Measurements from ENCODE around the gene DDX24. TPM values are rescaled to one million over a fixed set of nuclear protein-coding genes. Genes with fewer than 3 reads are reported as not detected.

DDX24 gene
- total RNA-seq, 4 donors from 2014 or later = 70.2 to 319 (median 87.7) TPM

DNA sequence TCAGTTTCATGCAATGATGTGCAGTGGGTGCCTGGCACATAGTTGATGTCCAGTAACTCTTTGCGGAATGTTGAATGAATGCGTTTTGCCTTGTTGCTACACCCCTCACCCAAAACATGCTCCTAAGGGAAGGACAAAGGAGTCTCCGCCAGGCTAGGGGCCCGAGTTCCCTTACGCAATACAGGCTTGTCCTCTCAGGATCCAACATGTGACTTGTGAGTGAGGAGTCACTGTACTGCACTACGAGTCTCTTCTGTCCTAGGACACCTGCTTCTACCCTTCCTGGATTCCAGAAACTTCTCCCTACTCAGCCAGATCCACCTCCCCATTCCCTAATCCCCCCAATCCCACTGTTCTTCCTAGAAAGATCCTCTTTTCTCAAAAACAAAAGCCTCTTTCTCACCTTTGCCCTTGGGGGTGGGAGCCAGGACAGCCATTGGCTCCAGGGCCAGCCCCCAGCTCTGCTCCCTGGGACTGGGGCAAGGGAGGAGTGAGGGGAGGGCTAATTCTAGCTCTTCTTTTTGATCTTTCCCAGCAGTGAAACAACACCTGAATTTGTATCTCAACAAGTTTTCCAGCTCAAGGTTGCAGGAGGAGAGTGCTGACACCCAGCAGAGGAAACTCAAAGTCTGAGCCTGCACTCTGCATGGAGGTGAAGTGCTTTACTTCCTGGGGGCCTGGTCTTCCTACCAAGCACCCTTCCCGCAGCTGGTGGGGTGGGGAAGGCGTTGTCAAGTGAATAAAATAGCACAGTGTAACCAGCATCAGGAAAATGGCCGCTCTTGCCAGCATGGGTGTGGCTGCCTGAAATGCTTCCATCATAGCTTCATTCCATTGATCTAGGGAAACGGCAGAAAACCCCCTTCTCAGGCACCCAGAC is 58.2 kb downstream of the DDX24 start:
- no peaks in the 10 kb centered on the region for H3K36me3 ChIP-seq
- no peak for TF ChIP-seq EP300 (IDR thresholded peaks at IDR 0.05; ENCODE audit: low read depth)
- no peak for TF ChIP-seq POLR2A (IDR thresholded peaks at IDR 0.05)
- TF ChIP-seq POLR2AphosphoS5 (IDR thresholded peaks at IDR 0.05) = no peak
- TF ChIP-seq CTCF (IDR thresholded peaks at IDR 0.05) = no peak
- no peak overlapping the region for H3K4me3 ChIP-seq
- DNase-seq = no peak
- no peak overlapping the region for H3K27ac ChIP-seq
- 67 to 88% methylated on average over 6 to 10 of the region's 10 CpGs for WGBS, 2 donors (ENCODE audit: low coverage in 1 of 2)
- no peaks in the 10 kb centered on the region for H3K9me3 ChIP-seq
- H3K4me1 ChIP-seq = peaks cover 0 to 18% (median 8%) of the 10 kb centered on the region in 4 donors
- in situ Hi-C loops (cut with MboI; ENCODE audit: low pct_ligation_motif_present in 1 of 4, low pct_unique_long_range_greater_than_20kb in 1 of 4, low sequenced_read_pairs in 3 of 4) (no loop called here), intact Hi-C loops (cut with DNase I; ENCODE audit: low total_unique reads) (no loop called here)
- H3K27me3 ChIP-seq = no peaks in the 10 kb centered on the region

DNA sequence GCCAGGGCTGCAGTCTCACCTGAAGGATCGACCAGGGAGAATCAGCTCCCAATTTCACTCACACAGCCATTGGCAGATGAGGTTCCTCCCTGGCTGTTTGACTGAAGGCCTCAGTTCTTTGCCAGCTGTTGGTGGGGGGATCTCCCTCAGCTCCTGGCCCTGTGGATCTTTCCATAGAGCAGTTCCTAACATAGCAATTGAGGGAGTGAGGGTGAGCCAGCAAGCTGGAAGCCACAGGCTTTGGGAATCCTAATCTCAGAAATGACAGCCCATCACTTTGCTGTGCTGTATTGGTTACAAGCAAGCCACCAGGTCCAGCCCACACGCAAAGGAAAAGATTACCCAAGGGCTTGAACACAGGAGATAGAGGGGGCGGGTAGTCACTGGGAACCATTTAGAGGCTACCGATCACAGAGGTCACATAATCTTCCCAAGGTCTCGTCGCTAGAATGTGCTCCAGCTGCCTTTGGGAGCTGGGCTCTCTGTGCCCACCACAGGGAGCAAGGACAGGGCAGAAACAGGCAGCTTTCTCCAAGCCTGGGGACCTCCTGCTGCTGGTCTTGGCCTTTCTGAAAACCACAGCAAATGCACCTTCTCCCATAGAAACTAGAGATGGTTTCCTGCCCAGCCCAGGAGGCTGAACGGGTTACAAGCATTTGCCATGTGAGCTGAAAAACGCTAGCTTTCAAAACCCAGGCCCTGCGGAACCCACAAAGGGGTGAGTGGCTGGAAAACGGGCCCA is 59.4 kb downstream of the DDX24 start:
- no peak overlapping the region for H3K27ac ChIP-seq
- in situ Hi-C loops (cut with MboI; ENCODE audit: low pct_ligation_motif_present in 1 of 4, low pct_unique_long_range_greater_than_20kb in 1 of 4, low sequenced_read_pairs in 3 of 4) = no loop called here
- DNase-seq = peak; percentile 34
- no peaks in the 10 kb centered on the region for H3K36me3 ChIP-seq
- peaks cover 0 to 6% (median under 1%) of the 10 kb centered on the region in 4 donors for H3K4me1 ChIP-seq
- no peak for TF ChIP-seq POLR2AphosphoS5 (IDR thresholded peaks at IDR 0.05)
- TF ChIP-seq CTCF (IDR thresholded peaks at IDR 0.05) = no peak
- no peak for TF ChIP-seq EP300 (IDR thresholded peaks at IDR 0.05; ENCODE audit: low read depth)
- TF ChIP-seq POLR2A (IDR thresholded peaks at IDR 0.05) = no peak
- no peak overlapping the region for H3K4me3 ChIP-seq
- no peaks in the 10 kb centered on the region for H3K9me3 ChIP-seq
- H3K27me3 ChIP-seq = no peaks in the 10 kb centered on the region
- WGBS, 2 donors (ENCODE audit: low coverage in 1 of 2) = 69 to 77% methylated on average over 4 to 10 of the region's 10 CpGs
- intact Hi-C loops (cut with DNase I; ENCODE audit: low total_unique reads) = no loop called here

- Histone ChIP-seq H3K27ac (no peak overlapping the region), H3K9me3 (no peaks in the 10 kb centered on the region), H3K36me3 (no peaks in the 10 kb centered on the region), H3K27me3 (no peaks in the 10 kb centered on the region), H3K4me1 (peaks cover 0 to 2% (median 0%) of the 10 kb centered on the region in 4 donors), H3K4me3 (no peak overlapping the region)
- WGBS, 2 donors (ENCODE audit: low coverage in 1 of 2) = 60 to 81% methylated on average over 2 of the region's 2 CpGs
- intact Hi-C loops (cut with DNase I; ENCODE audit: low total_unique reads) (no loop called here), in situ Hi-C loops (cut with MboI; ENCODE audit: low pct_ligation_motif_present in 1 of 4, low pct_unique_long_range_greater_than_20kb in 1 of 4, low sequenced_read_pairs in 3 of 4) (no loop called here)
- TF ChIP-seq CTCF (IDR thresholded peaks at IDR 0.05) (no peak), POLR2AphosphoS5 (IDR thresholded peaks at IDR 0.05) (no peak), POLR2A (IDR thresholded peaks at IDR 0.05) (no peak), EP300 (IDR thresholded peaks at IDR 0.05; ENCODE audit: low read depth) (no peak)
- no peak for DNase-seq
Measured at GRCh38 chr14:94021001-94021400, 60.0 kb downstream of the DDX24 start.

GRCh38 chr14:94020267-94020666 is 60.7 kb downstream of the DDX24 start:
- 88% methylated on average over 4 of the region's 4 CpGs; no CpG with 5 or more reads in 1 of the 2 donors for WGBS, 2 donors (ENCODE audit: low coverage in 1 of 2)
- intact Hi-C loops (cut with DNase I; ENCODE audit: low total_unique reads) (no loop called here), in situ Hi-C loops (cut with MboI; ENCODE audit: low pct_ligation_motif_present in 1 of 4, low pct_unique_long_range_greater_than_20kb in 1 of 4, low sequenced_read_pairs in 3 of 4) (no loop called here)
- Histone ChIP-seq H3K4me1 (no peaks in the 10 kb centered on the region), H3K9me3 (no peaks in the 10 kb centered on the region), H3K27ac (no peak overlapping the region), H3K36me3 (no peaks in the 10 kb centered on the region), H3K27me3 (no peaks in the 10 kb centered on the region), H3K4me3 (no peak overlapping the region)
- TF ChIP-seq EP300 (IDR thresholded peaks at IDR 0.05; ENCODE audit: low read depth) = no peak
- TF ChIP-seq CTCF (IDR thresholded peaks at IDR 0.05) = no peak
- no peak for TF ChIP-seq POLR2AphosphoS5 (IDR thresholded peaks at IDR 0.05)
- no peak for TF ChIP-seq POLR2A (IDR thresholded peaks at IDR 0.05)
- no peak for DNase-seq

All from transverse colon (tissue), 4 donors.